Measurements from ENCODE around the gene DCUN1D2.

DNA sequence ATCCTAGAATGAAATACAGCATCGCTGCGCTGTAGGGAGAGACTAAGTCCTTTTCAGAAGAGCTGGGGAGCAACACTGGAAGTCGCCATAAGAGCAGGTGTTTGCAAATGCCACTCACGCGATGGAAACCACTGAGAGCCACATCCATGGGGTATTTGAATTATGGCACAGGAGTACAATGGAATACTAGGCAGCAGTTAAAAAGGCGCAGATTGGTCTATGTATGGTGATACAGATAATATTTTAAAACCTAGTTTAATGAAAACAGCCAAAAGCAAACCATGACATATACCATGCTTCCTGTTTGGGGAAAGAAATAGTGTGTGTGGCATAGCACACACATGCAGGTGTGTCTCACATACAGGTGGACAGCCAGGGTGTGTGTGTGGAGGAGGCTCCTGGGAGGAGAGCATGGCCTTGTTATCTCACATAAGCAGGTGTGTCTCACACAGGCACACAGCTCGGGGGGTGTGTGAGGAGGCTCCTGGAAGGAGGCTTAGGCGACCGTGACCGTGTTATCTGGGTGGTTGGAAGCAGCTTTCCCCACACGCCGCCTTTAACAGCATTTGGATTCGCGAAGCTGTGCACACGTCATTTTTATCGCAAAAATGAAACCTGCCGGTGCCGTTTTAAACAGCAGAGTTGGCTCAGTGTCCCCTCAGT, 70.8 kb downstream of the DCUN1D2 start:
- TF ChIP-seq, protein P1, sequence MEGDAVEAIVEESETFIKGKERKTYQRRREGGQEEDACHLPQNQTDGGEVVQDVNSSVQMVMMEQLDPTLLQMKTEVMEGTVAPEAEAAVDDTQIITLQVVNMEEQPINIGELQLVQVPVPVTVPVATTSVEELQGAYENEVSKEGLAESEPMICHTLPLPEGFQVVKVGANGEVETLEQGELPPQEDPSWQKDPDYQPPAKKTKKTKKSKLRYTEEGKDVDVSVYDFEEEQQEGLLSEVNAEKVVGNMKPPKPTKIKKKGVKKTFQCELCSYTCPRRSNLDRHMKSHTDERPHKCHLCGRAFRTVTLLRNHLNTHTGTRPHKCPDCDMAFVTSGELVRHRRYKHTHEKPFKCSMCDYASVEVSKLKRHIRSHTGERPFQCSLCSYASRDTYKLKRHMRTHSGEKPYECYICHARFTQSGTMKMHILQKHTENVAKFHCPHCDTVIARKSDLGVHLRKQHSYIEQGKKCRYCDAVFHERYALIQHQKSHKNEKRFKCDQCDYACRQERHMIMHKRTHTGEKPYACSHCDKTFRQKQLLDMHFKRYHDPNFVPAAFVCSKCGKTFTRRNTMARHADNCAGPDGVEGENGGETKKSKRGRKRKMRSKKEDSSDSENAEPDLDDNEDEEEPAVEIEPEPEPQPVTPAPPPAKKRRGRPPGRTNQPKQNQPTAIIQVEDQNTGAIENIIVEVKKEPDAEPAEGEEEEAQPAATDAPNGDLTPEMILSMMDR (conservative IDR thresholded peaks at IDR 0.05) = no peak
- TF ChIP-seq EZH2 (IDR thresholded peaks at IDR 0.05; ENCODE audit: low read depth) = no peak
